Measurements from ENCODE around the gene BHLHE41.

GRCh38 chr12:26135010-26135420 lies 10.2 kb upstream of the BHLHE41 start:
- TF ChIP-seq POLR2AphosphoS5 (IDR thresholded peaks at IDR 0.05) (no peak), CTCF (IDR thresholded peaks at IDR 0.05 in 8 of 11, conservative IDR thresholded peaks at IDR 0.05 in 3 of 11) (no peak), POLR2A (IDR thresholded peaks at IDR 0.05) (no peak)

All from spleen (tissue), 7 donors.